IMR-90 (cell line): ENCODE measurements around the gene DGKH. TPM values are rescaled to one million over a fixed set of nuclear protein-coding genes. Genes with fewer than 3 reads are reported as not detected.

Experiments
- ATAC-seq: fragments of 200-7000 bp; cut with Tn5 transposase; 2 replicates; pipeline ENCODE4 v1.9.1; 2020; ENCODE audit warnings: low read depth, mild to moderate bottlenecking, moderate library complexity
- BruUV-seq: library from RNA; stranded (reverse); fragments of 400-500 nt; replicated peaks from 2 replicates; lab custom pipeline; 2021; lab: Mats Ljungman, UMichigan
- CTCF ChIA-PET: fragments of 300-600 bp; formaldehyde crosslinking; extraction: SDS; loops from one replicate; lab custom pipeline; 2021; ENCODE audit warnings: antibody characterized with exemption; lab: Yijun Ruan, JAX
- POLR2A ChIA-PET: fragments of 300-600 bp; sonication (Branson Sonifier 250); formaldehyde crosslinking; loops from one replicate; lab custom pipeline; 2022; ENCODE audit warnings: antibody characterized with exemption; ENCODE audit not compliant: unreplicated experiment; lab: Charles Lee
- DNase-seq: peaks from one replicate; pipeline ENCODE4 v3.0.0; 2013
- H2AFZ ChIP-seq: replicated peaks from 2 replicates; pipeline ENCODE3; 2013; ENCODE audit warnings: low read length, mild to moderate bottlenecking; ENCODE audit not compliant: poor library complexity
- H2AK5ac ChIP-seq: 2 replicates; pipeline ENCODE4 v1.6.1; 2013; ENCODE audit warnings: low read depth, low read length, inconsistent platforms
- H2AK9ac ChIP-seq: replicated peaks from 2 replicates; pipeline ENCODE3; 2013; ENCODE audit warnings: mild to moderate bottlenecking, low read depth, low read length, moderate library complexity; ENCODE audit not compliant: poor library complexity
- H2BK120ac ChIP-seq: 2 replicates; pipeline ENCODE4 v1.6.1; 2013; ENCODE audit warnings: low read depth, low read length, inconsistent platforms
- H2BK15ac ChIP-seq: 3 replicates; pipeline ENCODE4 v1.6.1; 2013; ENCODE audit warnings: low read depth, low read length, inconsistent platforms
- H2BK20ac ChIP-seq: 2 replicates; pipeline ENCODE4 v1.6.1; 2013; ENCODE audit warnings: low read depth, mild to moderate bottlenecking, inconsistent platforms, low read length, moderate library complexity
- H2BK5ac ChIP-seq: 2 replicates; pipeline ENCODE4 v1.6.1; 2013; ENCODE audit warnings: mild to moderate bottlenecking, low read depth, low read length, inconsistent platforms; ENCODE audit not compliant: poor library complexity, severe bottlenecking
- H3K14ac ChIP-seq: replicated peaks from 2 replicates; pipeline ENCODE4 v1.6.1; 2013; ENCODE audit warnings: low read depth, low read length, inconsistent platforms
- H3K18ac ChIP-seq: 2 replicates; pipeline ENCODE4 v1.6.1; 2013; ENCODE audit warnings: low read depth, low read length, control low read depth
- H3K23ac ChIP-seq: 2 replicates; pipeline ENCODE4 v1.6.1; 2013; ENCODE audit warnings: low read depth, low read length, inconsistent platforms
- H3K27ac ChIP-seq: 2 replicates; pipeline ENCODE4 v1.5.1; 2013; ENCODE audit warnings: mild to moderate bottlenecking, control low read depth, low read length; ENCODE audit not compliant: insufficient read depth
- H3K27me3 ChIP-seq: 2 replicates; pipeline ENCODE4 v1.6.1; 2013; ENCODE audit warnings: low read length; ENCODE audit not compliant: control insufficient read depth, insufficient read depth
- H3K36me3 ChIP-seq: 2 replicates; pipeline ENCODE4 v1.6.1; 2013; ENCODE audit warnings: low read length, mixed read lengths; ENCODE audit not compliant: control insufficient read depth, insufficient read depth
- H3K4ac ChIP-seq: 2 replicates; pipeline ENCODE4 v1.6.1; 2013; ENCODE audit warnings: low read depth, low read length, inconsistent platforms
- H3K4me1 ChIP-seq: 2 replicates; pipeline ENCODE4 v1.6.1; 2013; ENCODE audit warnings: low read length, mixed read lengths; ENCODE audit not compliant: control insufficient read depth, insufficient read depth
- H3K4me2 ChIP-seq: 2 replicates; pipeline ENCODE4 v1.6.1; 2013; ENCODE audit warnings: low read depth, mild to moderate bottlenecking, control low read depth, low read length, moderate library complexity
- H3K4me3 ChIP-seq: 2 replicates; pipeline ENCODE4 v1.5.1; 2013; ENCODE audit warnings: low read depth, mild to moderate bottlenecking, control low read depth, low read length, moderate library complexity; ENCODE audit not compliant: insufficient read depth
- H3K56ac ChIP-seq: 2 replicates; pipeline ENCODE4 v1.6.1; 2013; ENCODE audit warnings: low read length, inconsistent platforms; ENCODE audit not compliant: insufficient read depth; ENCODE audit errors: extremely low read depth
- H3K79me1 ChIP-seq, 2 experiments: 2 replicates each; pipeline ENCODE4 v1.6.1; 2013; ENCODE audit warnings: low read length in 2 of 2, inconsistent platforms in 1 of 2, low read depth in 1 of 2
- H3K9ac ChIP-seq: 2 replicates; pipeline ENCODE4 v1.6.1; 2013; ENCODE audit warnings: low read depth, low read length, control low read depth
- H3K9me1 ChIP-seq: 2 replicates; pipeline ENCODE4 v1.6.1; 2013; ENCODE audit warnings: low read length, inconsistent platforms; ENCODE audit not compliant: insufficient read depth
- H3K9me3 ChIP-seq: 2 replicates; pipeline ENCODE4 v1.6.1; 2013; ENCODE audit warnings: low read length; ENCODE audit not compliant: control insufficient read depth, insufficient read depth
- H4K20me1 ChIP-seq: 2 replicates; pipeline ENCODE4 v1.6.1; 2013; ENCODE audit warnings: low read length, inconsistent platforms; ENCODE audit not compliant: insufficient read depth
- H4K5ac ChIP-seq: 2 replicates; pipeline ENCODE4 v1.6.1; 2013; ENCODE audit warnings: mild to moderate bottlenecking, low read depth, low read length, control low read depth
- H4K8ac ChIP-seq, 2 experiments: 2 replicates each; pipeline ENCODE4 v1.6.1; 2013; ENCODE audit warnings: low read depth in 2 of 2, low read length in 2 of 2, control low read depth in 1 of 2, inconsistent platforms in 1 of 2
- H4K91ac ChIP-seq: 2 replicates; pipeline ENCODE4 v1.6.1; 2013; ENCODE audit warnings: low read depth, low read length, inconsistent platforms; ENCODE audit not compliant: insufficient read depth
- BHLHE40 ChIP-seq: fragments of 150-350 bp; IDR thresholded peaks from 2 replicates; pipeline ENCODE4 v1.6.1; 2016; ENCODE audit warnings: mild to moderate bottlenecking, low read depth, low read length
- CEBPB ChIP-seq: IDR thresholded peaks from 2 replicates; pipeline ENCODE4 v1.6.1; 2012; ENCODE audit warnings: low read depth, low read length, improper control_type of control experiment
- CHD1 ChIP-seq: IDR thresholded peaks from 2 replicates; pipeline ENCODE4 v1.6.1; 2012; ENCODE audit warnings: low read depth, low read length, improper control_type of control experiment
- ELK1 ChIP-seq: fragments of 150-350 bp; IDR thresholded peaks from 2 replicates; pipeline ENCODE4 v1.6.1; 2016; ENCODE audit warnings: low read depth, mild to moderate bottlenecking, low read length, moderate library complexity, borderline replicate concordance
- FOS ChIP-seq: fragments of 150-350 bp; IDR thresholded peaks from 2 replicates; pipeline ENCODE4 v1.6.1; 2016; ENCODE audit warnings: low read depth, low read length
- MAFK ChIP-seq: IDR thresholded peaks from 2 replicates; pipeline ENCODE4 v1.6.1; 2012; ENCODE audit warnings: low read depth, low read length, improper control_type of control experiment
- MAZ ChIP-seq: IDR thresholded peaks from 2 replicates; pipeline ENCODE4 v1.6.1; 2012; ENCODE audit warnings: low read depth, mild to moderate bottlenecking, low read length, improper control_type of control experiment, moderate library complexity, borderline replicate concordance
- MXI1 ChIP-seq: IDR thresholded peaks from 2 replicates; pipeline ENCODE4 v1.6.1; 2012; ENCODE audit warnings: low read depth, mild to moderate bottlenecking, low read length, moderate library complexity, borderline replicate concordance
- NFE2L2 ChIP-seq: fragments of 150-350 bp; IDR thresholded peaks from 2 replicates; pipeline ENCODE4 v1.6.1; 2016; ENCODE audit warnings: low read depth, mild to moderate bottlenecking, low read length
- POLR2A ChIP-seq: IDR thresholded peaks from 2 replicates; pipeline ENCODE4 v1.6.1; 2012; ENCODE audit warnings: mild to moderate bottlenecking, low read depth, low read length
- RAD21 ChIP-seq: IDR thresholded peaks from 2 replicates; pipeline ENCODE4 v1.6.1; 2012; ENCODE audit warnings: low read length, improper control_type of control experiment
- RCOR1 ChIP-seq: IDR thresholded peaks from 2 replicates; pipeline ENCODE4 v1.6.1; 2012; ENCODE audit warnings: mild to moderate bottlenecking, low read length, improper control_type of control experiment; ENCODE audit not compliant: insufficient replicate concordance
- RFX5 ChIP-seq: IDR thresholded peaks from 2 replicates; pipeline ENCODE4 v1.8.0; 2012; ENCODE audit warnings: low read depth, mild to moderate bottlenecking, low read length, moderate library complexity
- SMC3 ChIP-seq: fragments of 150-350 bp; IDR thresholded peaks from 2 replicates; pipeline ENCODE4 v1.6.1; 2016; ENCODE audit warnings: low read depth, mild to moderate bottlenecking, antibody characterized with exemption, low read length, moderate library complexity
- USF2 ChIP-seq: fragments of 150-350 bp; IDR thresholded peaks from 2 replicates; pipeline ENCODE4 v1.6.1; 2017; ENCODE audit warnings: mild to moderate bottlenecking, antibody characterized with exemption, low read length, low read depth
- WGBS, 2 experiments: methylation state at CpG; one replicate each; pipeline versions ENCODE4 v1.1.5 to v1.1.7; 2013; ENCODE audit warnings: missing lambda C conversion rate in 2 of 2; ENCODE audit not compliant: insufficient read length in 1 of 2; ENCODE audit errors: extremely low coverage in 2 of 2; 5-methylcytosine and 5-hydroxymethylcytosine counted together
- dilution Hi-C: fragments of 300-500 bp; cut with HindIII; formaldehyde crosslinking; loops from one replicate; pipeline ENCODE4 v1.14.3; 2018; ENCODE audit warnings: low sequenced_read_pairs; ENCODE audit not compliant: unreplicated experiment
- in situ Hi-C: fragments of 300-500 bp; cut with MboI; formaldehyde crosslinking; loops from 3 replicates; pipeline ENCODE4 v1.14.3; 2019; ENCODE audit warnings: low sequenced_read_pairs, inconsistent platforms, mixed read lengths
- intact Hi-C: fragments of 100-400 bp; cut with micrococcal nuclease; formaldehyde crosslinking; loops from 2 replicates; pipeline ENCODE4 v1.10.0; 2022
- polyA plus RNA-seq, 3 experiments: library from polyadenylated mRNA; depleted of rRNA; stranded (reverse); fragments of >200 nt; gene quantifications; 2 replicates each; pipeline ENCODE4 v1.2.3, GENCODE V29; 2012; ENCODE audit warnings: low replicate concordance in 1 of 3
- total RNA-seq: library from RNA; depleted of rRNA; stranded (reverse); fragments of >200 nt; gene quantifications from 2 replicates; pipeline ENCODE4 v1.2.3, GENCODE V29; 2012
- TF ChIP-seq, protein P1 (sequence below): conservative IDR thresholded peaks from 2 replicates; pipeline ENCODE4 v1.5.1; 2012; ENCODE audit warnings: mild to moderate bottlenecking, low read depth, low read length, improper control_type of control experiment

Gene DGKH
- total and polyA plus RNA-seq, 2 of the 4 experiments (the other 2 are of a cell fraction): 2.0 to 13.4 TPM

- Histone ChIP-seq H3K4me2 (no peak overlapping the region), H3K18ac (no peak overlapping the region), H4K20me1 (no peaks in the 10 kb centered on the region), H3K9me1 (no peaks in the 10 kb centered on the region; the same call in 1 of the 2 replicates), H4K8ac (no peak overlapping the region), H3K9me3 (no peaks in the 10 kb centered on the region), H2AFZ (no peak overlapping the region), H3K14ac (no peak overlapping the region), H2AK5ac (no peak overlapping the region), H3K27ac (no peak overlapping the region), H3K79me1 (peaks cover 10 to 13% of the 10 kb centered on the region in 2 experiments; a peak in 3 of 4 replicates), H2AK9ac (no peak overlapping the region), H3K23ac (no peak overlapping the region), H2BK5ac (no peak overlapping the region), H3K4ac (no peak overlapping the region), H3K9ac (no peak overlapping the region), H3K4me1 (peaks cover 4% of the 10 kb centered on the region; the same call in 1 of the 2 replicates), H3K36me3 (peaks cover 6% of the 10 kb centered on the region; the same call in 1 of the 2 replicates), H3K27me3 (no peaks in the 10 kb centered on the region), H2BK120ac (no peak overlapping the region), H3K56ac (no peak overlapping the region), H4K5ac (no peak overlapping the region), H2BK15ac (no peak overlapping the region), H2BK20ac (no peak overlapping the region), H4K91ac (no peak overlapping the region), H3K4me3 (no peak overlapping the region)
- in situ Hi-C loops: no loop called here
- CTCF ChIA-PET: no interaction called here
- POLR2A ChIA-PET: no interaction called here
- dilution Hi-C loops: no loop called here
- TF ChIP-seq RAD21 (no peak), USF2 (no peak), MAZ (no peak), CEBPB (no peak), MAFK (no peak), CHD1 (no peak), SMC3 (no peak), POLR2A (no peak), NFE2L2 (no peak), BHLHE40 (no peak), MXI1 (no peak), FOS (no peak), RFX5 (no peak), ELK1 (no peak), RCOR1 (no peak)
- TF ChIP-seq, protein P1, sequence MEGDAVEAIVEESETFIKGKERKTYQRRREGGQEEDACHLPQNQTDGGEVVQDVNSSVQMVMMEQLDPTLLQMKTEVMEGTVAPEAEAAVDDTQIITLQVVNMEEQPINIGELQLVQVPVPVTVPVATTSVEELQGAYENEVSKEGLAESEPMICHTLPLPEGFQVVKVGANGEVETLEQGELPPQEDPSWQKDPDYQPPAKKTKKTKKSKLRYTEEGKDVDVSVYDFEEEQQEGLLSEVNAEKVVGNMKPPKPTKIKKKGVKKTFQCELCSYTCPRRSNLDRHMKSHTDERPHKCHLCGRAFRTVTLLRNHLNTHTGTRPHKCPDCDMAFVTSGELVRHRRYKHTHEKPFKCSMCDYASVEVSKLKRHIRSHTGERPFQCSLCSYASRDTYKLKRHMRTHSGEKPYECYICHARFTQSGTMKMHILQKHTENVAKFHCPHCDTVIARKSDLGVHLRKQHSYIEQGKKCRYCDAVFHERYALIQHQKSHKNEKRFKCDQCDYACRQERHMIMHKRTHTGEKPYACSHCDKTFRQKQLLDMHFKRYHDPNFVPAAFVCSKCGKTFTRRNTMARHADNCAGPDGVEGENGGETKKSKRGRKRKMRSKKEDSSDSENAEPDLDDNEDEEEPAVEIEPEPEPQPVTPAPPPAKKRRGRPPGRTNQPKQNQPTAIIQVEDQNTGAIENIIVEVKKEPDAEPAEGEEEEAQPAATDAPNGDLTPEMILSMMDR: no peak
- ATAC-seq (no peak), DNase-seq (no peak)
- intact Hi-C loops: no loop called here
- WGBS, 2 experiments: no CpG with 5 or more reads among the region's 1 CpG
- no TSS peak for BruUV-seq
Measured at GRCh38 chr13:42151781-42152180, 103.3 kb downstream of the DGKH start.
